ENCODE results near the gene ZNF543. TPM values are rescaled to one million over a fixed set of nuclear protein-coding genes. Genes with fewer than 3 reads are reported as not detected.

The ZNF543 gene
- total RNA-seq, 4 donors from 2014 or later, result 1.4 to 9.7 (median 4.3) TPM

DNA sequence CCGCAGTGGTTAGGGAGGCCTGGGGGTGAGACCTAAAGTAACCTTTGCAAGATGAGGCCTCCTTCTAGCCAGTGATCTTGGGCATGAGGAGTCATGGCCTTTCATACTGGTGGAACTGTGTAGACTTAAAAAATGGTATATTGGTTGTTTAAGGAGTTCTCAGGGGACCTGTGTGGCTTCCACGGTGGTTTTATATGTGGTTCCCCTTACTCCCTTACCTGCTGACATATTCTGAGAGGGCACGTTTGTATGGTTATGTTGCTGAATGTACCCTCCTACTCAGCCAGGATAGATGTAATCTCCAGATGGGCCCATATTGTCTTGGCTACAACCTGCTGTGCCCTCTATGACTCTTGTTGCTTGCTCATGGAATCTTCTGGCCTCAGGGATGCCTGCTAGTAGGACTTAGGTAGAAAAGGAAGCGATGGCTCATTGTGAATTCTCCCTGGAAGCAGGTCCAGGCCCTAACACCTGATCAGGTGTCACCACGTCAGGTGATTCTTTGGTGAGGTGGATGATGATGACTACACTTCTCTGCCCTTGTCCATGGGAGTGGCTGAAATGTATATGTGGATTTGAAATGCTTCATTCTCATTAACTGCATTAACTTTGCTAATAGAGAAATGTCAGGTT is 38.1 kb upstream of the ZNF543 start:
- WGBS, 2 donors (ENCODE audit: low coverage in 1 of 2), result 74% methylated on average over 5 of the region's 5 CpGs; no CpG with 5 or more reads in 1 of the 2 donors
- H3K4me3 ChIP-seq, result peak overlapping the region in 1 of 4 donors; percentile 97

DNA sequence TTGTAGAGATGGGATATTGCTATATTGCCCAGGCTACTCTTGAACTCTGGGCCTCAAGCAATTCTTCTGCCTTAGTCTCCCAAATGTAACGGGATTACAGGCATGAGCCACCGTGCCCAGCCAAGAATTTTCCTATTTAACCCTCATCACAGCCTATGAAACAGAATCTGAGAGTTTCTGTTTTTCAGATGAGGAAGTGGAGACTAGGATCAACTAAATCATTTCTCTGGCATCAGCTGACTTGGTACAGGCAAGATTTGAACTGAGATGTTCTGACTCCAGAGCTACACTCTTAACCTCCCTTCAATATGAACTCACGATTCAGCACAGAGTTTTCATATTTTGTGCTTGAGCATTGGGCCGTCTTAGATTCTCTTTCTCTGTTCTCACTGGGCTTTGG is 31.9 kb upstream of the ZNF543 start:
- intact Hi-C loops (cut with DNase I; ENCODE audit: low total_unique reads) (no loop called here), in situ Hi-C loops (cut with MboI; ENCODE audit: low pct_ligation_motif_present in 1 of 4, low pct_unique_long_range_greater_than_20kb in 1 of 4, low sequenced_read_pairs in 3 of 4) (no loop called here)
- Histone ChIP-seq H3K36me3 (peaks cover 5 to 94% (median 49%) of the 10 kb centered on the region in 4 donors), H3K4me3 (no peak overlapping the region), H3K27me3 (no peaks in the 10 kb centered on the region), H3K27ac (no peak overlapping the region), H3K4me1 (peaks cover 0 to 6% (median 0%) of the 10 kb centered on the region in 4 donors), H3K9me3 (peaks cover 33 to 44% of the 10 kb centered on the region in 2 donors)
- 91 to 100% methylated on average over 2 to 4 of the region's 4 CpGs for WGBS, 2 donors (ENCODE audit: low coverage in 1 of 2)
- no peak for DNase-seq
- no peak for TF ChIP-seq EP300 (IDR thresholded peaks at IDR 0.05; ENCODE audit: low read depth)
- no peak for TF ChIP-seq POLR2AphosphoS5 (IDR thresholded peaks at IDR 0.05)
- TF ChIP-seq POLR2A (IDR thresholded peaks at IDR 0.05), result no peak
- TF ChIP-seq, protein P1, sequence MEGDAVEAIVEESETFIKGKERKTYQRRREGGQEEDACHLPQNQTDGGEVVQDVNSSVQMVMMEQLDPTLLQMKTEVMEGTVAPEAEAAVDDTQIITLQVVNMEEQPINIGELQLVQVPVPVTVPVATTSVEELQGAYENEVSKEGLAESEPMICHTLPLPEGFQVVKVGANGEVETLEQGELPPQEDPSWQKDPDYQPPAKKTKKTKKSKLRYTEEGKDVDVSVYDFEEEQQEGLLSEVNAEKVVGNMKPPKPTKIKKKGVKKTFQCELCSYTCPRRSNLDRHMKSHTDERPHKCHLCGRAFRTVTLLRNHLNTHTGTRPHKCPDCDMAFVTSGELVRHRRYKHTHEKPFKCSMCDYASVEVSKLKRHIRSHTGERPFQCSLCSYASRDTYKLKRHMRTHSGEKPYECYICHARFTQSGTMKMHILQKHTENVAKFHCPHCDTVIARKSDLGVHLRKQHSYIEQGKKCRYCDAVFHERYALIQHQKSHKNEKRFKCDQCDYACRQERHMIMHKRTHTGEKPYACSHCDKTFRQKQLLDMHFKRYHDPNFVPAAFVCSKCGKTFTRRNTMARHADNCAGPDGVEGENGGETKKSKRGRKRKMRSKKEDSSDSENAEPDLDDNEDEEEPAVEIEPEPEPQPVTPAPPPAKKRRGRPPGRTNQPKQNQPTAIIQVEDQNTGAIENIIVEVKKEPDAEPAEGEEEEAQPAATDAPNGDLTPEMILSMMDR (IDR thresholded peaks at IDR 0.05), result no peak

More for the DNA sequence above, 38.1 kb upstream of the ZNF543 start:
- no peak for TF ChIP-seq POLR2A (IDR thresholded peaks at IDR 0.05)
- no peak for TF ChIP-seq POLR2AphosphoS5 (IDR thresholded peaks at IDR 0.05)
- TF ChIP-seq, protein P1 (IDR thresholded peaks at IDR 0.05), result no peak
- TF ChIP-seq EP300 (IDR thresholded peaks at IDR 0.05; ENCODE audit: low read depth), result no peak
- no peaks in the 10 kb centered on the region for H3K9me3 ChIP-seq
- DNase-seq, result no peak
- in situ Hi-C loops (cut with MboI; ENCODE audit: low pct_ligation_motif_present in 1 of 4, low pct_unique_long_range_greater_than_20kb in 1 of 4, low sequenced_read_pairs in 3 of 4) (no loop called here), intact Hi-C loops (cut with DNase I; ENCODE audit: low total_unique reads) (no loop called here)
- H3K4me1 ChIP-seq, result peaks cover 9 to 34% (median 15%) of the 10 kb centered on the region in 4 donors
- H3K36me3 ChIP-seq, result peaks cover 0 to 31% (median 15%) of the 10 kb centered on the region in 4 donors
- H3K27me3 ChIP-seq, result no peaks in the 10 kb centered on the region
- H3K27ac ChIP-seq, result no peak overlapping the region

DNA sequence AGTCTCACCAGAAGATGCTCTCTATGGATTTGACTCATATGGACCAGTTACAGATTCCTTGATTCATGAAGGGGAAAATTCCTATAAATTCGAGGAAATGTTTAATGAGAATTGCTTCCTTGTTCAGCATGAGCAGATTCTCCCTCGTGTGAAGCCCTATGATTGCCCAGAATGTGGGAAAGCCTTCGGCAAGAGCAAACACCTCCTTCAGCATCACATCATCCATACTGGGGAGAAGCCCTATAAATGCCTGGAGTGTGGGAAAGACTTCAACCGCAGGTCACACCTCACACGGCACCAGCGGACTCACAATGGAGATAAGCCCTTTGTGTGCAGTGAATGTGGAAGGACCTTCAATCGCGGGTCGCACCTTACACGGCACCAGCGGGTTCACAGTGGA is 29.3 kb upstream of the ZNF543 start:
- 97 to 100% methylated on average over 2 to 11 of the region's 11 CpGs for WGBS, 2 donors (ENCODE audit: low coverage in 1 of 2)
- no peaks in the 10 kb centered on the region for H3K4me1 ChIP-seq
- no peak overlapping the region for H3K4me3 ChIP-seq
- H3K27ac ChIP-seq, result no peak overlapping the region
- peaks cover 5 to 100% (median 52%) of the 10 kb centered on the region in 4 donors for H3K36me3 ChIP-seq
- TF ChIP-seq, protein P1 (IDR thresholded peaks at IDR 0.05), result no peak
- intact Hi-C loops (cut with DNase I; ENCODE audit: low total_unique reads), result no loop called here
- no peak for DNase-seq
- in situ Hi-C loops (cut with MboI; ENCODE audit: low pct_ligation_motif_present in 1 of 4, low pct_unique_long_range_greater_than_20kb in 1 of 4, low sequenced_read_pairs in 3 of 4), result no loop called here
- H3K9me3 ChIP-seq, result peaks cover 48 to 66% of the 10 kb centered on the region in 2 donors
- no peaks in the 10 kb centered on the region for H3K27me3 ChIP-seq

DNA sequence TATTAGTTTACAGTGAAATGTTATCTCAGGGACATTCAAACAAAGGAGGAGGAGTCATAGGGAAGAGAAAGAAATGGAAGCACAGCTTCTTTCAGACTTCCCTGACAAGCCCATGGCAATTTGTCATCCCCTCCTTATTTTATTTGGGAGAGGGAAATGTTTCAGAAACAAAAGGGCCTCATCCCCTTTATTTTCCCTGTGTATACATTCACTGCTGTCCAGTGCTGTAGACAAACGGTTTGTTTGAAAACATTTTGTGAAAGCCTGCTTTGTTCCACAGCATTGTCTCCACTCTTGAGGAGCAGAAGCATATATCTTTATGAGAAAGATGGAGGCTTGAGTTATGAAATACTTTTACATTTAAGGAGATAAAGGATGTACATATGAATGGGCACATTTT is 27.7 kb upstream of the ZNF543 start:
- H3K4me3 ChIP-seq, result no peak overlapping the region
- H3K27ac ChIP-seq, result no peak overlapping the region
- peaks cover 5 to 95% (median 44%) of the 10 kb centered on the region in 4 donors for H3K36me3 ChIP-seq
- TF ChIP-seq POLR2A (IDR thresholded peaks at IDR 0.05) (no peak), EP300 (IDR thresholded peaks at IDR 0.05; ENCODE audit: low read depth) (no peak), POLR2AphosphoS5 (IDR thresholded peaks at IDR 0.05) (no peak)
- TF ChIP-seq, protein P1 (IDR thresholded peaks at IDR 0.05), result no peak
- WGBS, 2 donors (ENCODE audit: low coverage in 1 of 2), result 82 to 90% methylated on average over 1 of the region's 1 CpG
- no peaks in the 10 kb centered on the region for H3K4me1 ChIP-seq
- H3K27me3 ChIP-seq, result no peaks in the 10 kb centered on the region
- intact Hi-C loops (cut with DNase I; ENCODE audit: low total_unique reads) (no loop called here), in situ Hi-C loops (cut with MboI; ENCODE audit: low pct_ligation_motif_present in 1 of 4, low pct_unique_long_range_greater_than_20kb in 1 of 4, low sequenced_read_pairs in 3 of 4) (no loop called here)
- peaks cover 48 to 64% of the 10 kb centered on the region in 2 donors for H3K9me3 ChIP-seq
- DNase-seq, result no peak
